ENCODE data around the gene ANKMY2.
"Not testable (repeated sequence)": the region's sequence is repeated elsewhere in the genome, so short reads cannot be mapped to it uniquely, and the experiment has no call there.

The ANKMY2 gene

GRCh38 chr7:16645593-16646471, at the start of gene ANKMY2, which contains the start of gene BZW2:
Gene ANKMY2 (minus strand): TSS chr7:16645754. CDS start chr7:16645573, 181 bp downstream.
Gene BZW2 (plus strand): TSS chr7:16646181. CDS start chr7:16665444, 19,263 bp downstream.
- DNase-seq: peak; percentile 96

- DNase-seq: no peak
Measured at GRCh38 chr7:16694806-16695205, 49.3 kb upstream of the ANKMY2 start.

- DNase-seq: no peak
Measured at GRCh38 chr7:16693601-16694318, 48.2 kb upstream of the ANKMY2 start.

DNA sequence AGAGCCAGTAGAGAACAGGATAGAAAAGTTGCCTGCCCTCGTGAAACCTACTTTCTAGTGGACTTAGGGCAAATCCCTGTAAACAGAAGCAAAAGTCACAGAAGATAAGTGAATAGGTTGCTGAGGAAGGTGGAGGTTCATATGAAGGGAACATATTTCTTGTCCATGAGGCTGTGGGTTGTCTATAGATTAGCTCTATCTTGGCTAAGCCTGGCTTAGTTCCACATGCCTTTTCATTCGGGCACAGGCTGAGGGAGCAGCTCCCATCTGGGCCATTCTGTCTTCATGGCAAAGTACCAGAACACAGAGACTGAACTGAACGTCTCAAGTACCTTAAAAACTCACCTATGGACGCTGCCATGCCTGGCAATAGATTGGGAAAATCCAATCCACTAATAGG, 45.7 kb upstream of the ANKMY2 start:
- no peak for DNase-seq

- DNase-seq: no peak
Measured at GRCh38 chr7:16688249-16688648, 42.7 kb upstream of the ANKMY2 start.

DNA sequence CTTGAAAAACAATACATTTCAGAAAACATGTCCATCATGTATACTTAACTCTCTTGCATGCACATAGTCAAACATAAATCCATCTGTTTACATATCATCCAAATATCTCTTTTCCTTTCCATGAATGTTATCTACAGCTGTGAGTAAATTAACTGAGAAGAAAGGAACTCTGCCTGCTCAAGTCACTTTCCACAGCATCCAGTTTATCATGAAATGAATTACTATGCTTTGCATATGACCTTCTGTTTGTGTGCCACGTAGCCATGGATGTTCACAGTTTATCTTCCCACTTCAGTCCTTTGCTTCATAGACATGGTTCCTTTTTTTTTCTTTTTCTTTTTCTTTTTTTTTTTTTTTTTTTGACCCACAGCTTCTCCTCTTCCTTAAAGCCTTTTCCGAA, 40.0 kb upstream of the ANKMY2 start:
- no peak for DNase-seq

DNA sequence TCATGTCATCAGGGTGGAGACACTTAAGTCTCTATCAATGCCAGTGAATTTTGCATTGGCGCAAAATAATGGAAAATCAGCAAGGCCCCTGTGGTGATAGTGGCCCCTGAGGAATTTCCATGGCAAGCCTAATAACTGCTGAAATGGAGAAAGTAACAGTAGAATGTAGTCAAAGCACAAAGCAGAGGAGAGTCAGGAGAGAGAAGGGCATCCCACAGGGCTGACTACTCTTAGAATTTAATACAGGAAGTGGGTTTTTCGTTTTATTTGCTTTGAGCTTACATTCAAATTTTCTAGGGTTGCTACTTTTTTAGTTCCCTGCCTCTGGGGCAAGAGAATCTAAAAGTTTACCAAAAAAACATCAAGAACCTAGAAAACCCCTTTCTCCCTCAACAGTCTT, 39.4 kb upstream of the ANKMY2 start:
- no peak for DNase-seq

DNA sequence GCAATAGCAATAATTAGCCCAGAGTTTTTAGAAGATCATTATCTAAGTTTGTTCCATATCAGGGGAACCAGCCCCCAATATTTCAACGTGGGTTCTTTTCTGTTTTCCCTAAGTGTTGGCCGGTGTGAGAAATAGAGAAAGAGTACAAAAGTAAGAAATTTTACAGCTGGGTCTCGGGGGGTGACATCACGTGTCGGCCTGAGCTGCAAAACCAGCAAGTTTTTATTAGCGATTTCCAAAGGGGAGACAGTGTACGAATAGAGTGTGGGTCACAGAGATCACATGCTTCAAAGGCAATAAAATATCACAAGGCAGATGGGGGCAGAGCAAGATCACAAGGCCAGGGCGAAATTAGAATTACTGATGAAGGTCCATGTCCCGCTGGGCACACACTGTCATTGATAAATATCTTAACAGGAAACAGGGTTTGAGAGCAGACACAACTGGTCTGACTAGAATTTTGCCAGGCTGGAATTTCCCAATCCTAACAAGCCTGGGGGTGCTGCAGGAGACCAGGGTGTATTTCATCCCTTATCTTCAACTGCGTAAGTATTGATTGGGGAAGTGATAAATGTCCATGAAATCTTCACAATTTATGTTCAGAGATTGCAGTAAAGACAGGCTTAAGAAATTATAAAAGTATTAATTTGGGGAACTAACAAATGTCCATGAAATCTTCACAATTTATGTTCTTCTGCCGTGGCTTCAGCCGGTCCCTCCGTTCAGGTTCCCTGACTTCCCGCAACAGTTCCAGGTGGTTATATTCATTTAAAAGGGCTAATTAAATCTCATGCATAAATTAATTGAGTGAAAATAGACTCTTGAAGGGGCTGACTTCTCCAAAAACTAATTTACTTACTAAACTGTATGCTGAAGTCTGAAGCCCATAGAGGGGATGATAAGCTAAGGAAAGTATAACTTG, 33.4 kb upstream of the ANKMY2 start:
- DNase-seq: not testable (repeated sequence)

DNA sequence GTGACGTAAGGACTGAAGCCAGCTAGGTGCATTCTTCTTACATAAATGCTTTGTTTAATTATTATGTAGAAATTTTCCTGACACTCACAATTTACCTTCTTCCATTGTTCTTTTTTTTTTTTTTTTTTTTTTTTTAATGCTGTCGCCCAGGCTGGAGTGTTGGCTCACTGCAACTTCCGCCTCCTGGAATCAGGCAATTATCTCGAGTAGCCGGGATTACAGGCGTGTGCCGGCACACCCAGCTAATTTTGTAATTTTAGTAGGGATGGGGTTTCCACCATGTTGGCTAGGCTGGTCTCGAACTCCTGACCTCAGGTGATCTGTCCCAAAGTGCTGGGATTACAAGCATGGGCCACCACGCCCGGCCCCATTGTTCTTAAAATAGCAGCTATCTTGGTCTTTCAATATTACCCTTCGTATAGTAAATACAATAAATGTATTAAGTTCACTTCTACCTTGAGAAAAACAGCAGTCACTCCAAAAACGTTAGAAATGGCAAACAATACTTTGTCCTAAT, 32.5 kb upstream of the ANKMY2 start:
- DNase-seq: no peak

DNA sequence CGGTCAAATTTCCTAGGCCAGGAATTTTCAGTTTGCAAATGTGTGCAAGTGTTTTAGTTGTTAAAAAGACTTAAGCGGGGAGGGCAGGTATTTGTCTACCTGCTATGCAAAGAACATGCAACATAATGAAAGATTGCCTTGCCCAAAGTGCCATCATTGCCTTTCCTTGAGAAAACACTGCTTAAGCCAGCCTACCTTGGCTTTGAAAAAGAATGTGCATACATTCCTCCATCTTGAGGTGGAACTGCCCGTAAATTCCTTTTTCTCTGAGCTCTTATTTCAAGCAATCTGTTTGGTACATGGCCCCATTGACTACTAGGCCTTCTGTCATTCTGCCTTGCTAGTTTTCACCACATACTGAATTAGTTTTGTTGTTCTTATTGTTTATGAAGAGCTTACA, 29.7 kb upstream of the ANKMY2 start:
- no peak for DNase-seq

DNA sequence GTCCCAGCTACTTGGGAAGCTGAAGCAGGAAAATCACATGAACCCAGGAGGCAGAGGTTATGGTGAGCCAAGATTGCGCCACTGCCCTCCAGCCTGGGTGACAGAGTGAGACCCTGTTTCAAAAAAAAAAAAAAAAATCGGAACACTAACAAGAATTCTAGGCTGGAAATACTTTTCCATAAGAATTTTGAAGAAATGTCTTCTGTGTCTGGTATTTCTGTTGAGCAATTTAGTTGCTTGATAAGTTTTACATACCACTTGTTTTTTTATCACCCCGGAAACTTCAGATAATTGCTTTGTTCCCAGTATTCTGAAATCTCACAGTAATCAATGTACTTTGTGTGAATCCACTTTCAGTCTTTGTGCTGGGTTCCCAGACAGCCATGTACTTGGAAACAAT, 26.3 kb upstream of the ANKMY2 start:
- no peak for DNase-seq

DNA sequence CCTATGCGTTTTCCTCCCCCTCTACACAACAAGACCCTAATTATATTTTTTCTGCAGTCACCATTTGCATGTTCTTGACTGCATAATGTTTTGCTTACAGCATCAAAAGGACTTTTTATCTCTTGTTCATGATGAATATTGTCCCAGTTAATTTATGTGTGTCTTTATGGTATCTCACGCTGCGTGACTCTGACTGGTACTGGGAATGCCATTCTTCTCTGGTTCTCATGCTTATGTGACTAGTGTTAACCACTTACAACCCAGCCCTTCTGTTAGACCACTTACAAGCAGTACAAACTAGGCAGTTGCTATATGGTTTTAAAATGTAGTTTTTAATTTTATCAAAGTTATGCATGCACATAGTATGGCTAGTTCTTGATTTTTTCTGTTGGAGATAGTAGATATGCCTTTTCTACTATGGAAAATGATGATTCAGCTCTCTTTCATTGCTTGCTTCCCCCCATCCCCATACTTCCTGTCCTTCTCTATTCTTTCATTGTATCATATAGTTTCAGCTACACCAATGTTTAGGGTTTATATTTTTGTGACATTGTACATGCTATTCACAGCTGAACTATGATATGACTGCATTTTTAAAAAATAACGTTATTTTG, 25.3 kb upstream of the ANKMY2 start:
- no peak for DNase-seq

GRCh38 chr7:16670021-16670420, 24.5 kb upstream of the ANKMY2 start:
- no peak for DNase-seq

DNA sequence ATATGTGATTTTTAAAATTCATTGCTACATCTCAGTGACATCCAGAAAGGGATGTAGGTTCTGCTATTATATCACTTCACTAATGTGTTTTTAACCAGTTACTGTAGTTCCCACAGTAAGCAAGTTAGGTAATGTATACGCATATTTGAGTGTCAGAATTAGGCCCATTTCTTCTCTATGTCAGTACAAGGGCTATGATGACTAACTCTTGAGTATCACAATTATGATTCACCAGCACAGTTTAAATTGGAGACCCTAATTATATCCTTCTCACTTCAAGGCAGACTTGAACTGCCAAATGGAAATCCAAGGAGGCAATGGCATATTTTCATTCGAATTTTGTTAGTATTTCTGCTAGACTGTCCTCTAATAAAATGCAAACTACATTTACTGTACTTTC, 24.0 kb upstream of the ANKMY2 start:
- DNase-seq: no peak

DNA sequence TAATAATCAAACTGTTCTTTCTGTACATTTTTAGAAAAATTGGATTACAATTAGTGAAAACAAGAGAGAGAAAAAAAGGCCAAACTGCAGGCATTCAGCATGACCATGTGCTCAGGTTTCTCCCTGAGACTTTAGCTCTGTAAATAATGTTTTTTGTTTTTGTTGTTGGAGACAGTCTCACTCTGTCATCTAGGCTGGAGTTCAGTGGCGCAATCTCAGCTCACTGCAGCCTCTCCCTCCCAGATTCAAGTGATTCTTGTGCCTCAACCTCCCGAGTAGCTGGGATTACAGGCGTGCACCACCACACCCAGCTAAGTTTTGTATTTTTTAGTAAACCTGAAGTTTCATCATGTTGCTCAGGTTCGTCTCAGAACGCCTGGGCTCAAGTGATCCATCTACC, 23.4 kb upstream of the ANKMY2 start:
- DNase-seq: no peak

- DNase-seq: peak; percentile 32
Measured at GRCh38 chr7:16668049-16668858, 22.7 kb upstream of the ANKMY2 start.

- DNase-seq: no peak
Measured at GRCh38 chr7:16667355-16667754, 21.8 kb upstream of the ANKMY2 start.

- no peak for DNase-seq
Measured at GRCh38 chr7:16661924-16662323, 16.4 kb upstream of the ANKMY2 start.

- no peak for DNase-seq
Measured at GRCh38 chr7:16660702-16661464, 15.3 kb upstream of the ANKMY2 start.

GRCh38 chr7:16659854-16660497, 14.4 kb upstream of the ANKMY2 start:
- DNase-seq: not testable (repeated sequence)
